K562 (cell line): ENCODE data around the gene SLC35F4. TPM values are rescaled to one million over a fixed set of nuclear protein-coding genes. Genes with fewer than 3 reads are reported as not detected.

ENCODE experiments used
- ATAC-seq: fragments of 200-7000 bp; cut with Tn5 transposase; 3 replicates; pipeline ENCODE4 v1.9.1; 2020; ENCODE audit warnings: moderate library complexity
- BruUV-seq: library from RNA; stranded (reverse); fragments of 400-500 nt; replicated peaks from 2 replicates; lab custom pipeline; 2021; lab: Mats Ljungman, UMichigan
- CTCF ChIA-PET: fragments of 300-600 bp; formaldehyde crosslinking; extraction: SDS; loops from one replicate; lab custom pipeline; 2021; ENCODE audit warnings: low intra/inter-chr PET ratio; lab: Yijun Ruan, JAX
- POLR2A ChIA-PET: fragments of 300-600, 350-650 bp; sonication (Branson Sonifier 250); formaldehyde crosslinking; extraction: SDS; loops from one replicate; lab custom pipeline; 2021; ENCODE audit warnings: antibody characterized with exemption, inconsistent platforms; lab: Yijun Ruan, JAX
- DNase-seq, 4 experiments: peaks; one replicate each; pipeline versions ENCODE4 v3.0.0 to v3.0.0-alpha.2; 2011 to 2018; ENCODE audit warnings: low spot score in 3 of 4, mixed read lengths in 3 of 4; ENCODE audit errors: extremely low read depth in 1 of 4
- FAIRE-seq: peaks from 2 replicates; lab custom pipeline; 2011; peaks lifted over from hg19 to GRCh38; lab: Jason Lieb, UNC
- H2AFZ ChIP-seq: 2 replicates; pipeline ENCODE4 v1.6.0; 2011; ENCODE audit warnings: low read depth, low read length, control low read depth, inconsistent platforms
- H3K27ac ChIP-seq: fragments of 200-600 bp; 3 replicates; pipeline ENCODE4 v1.8.0; 2011; ENCODE audit warnings: low read depth, mild to moderate bottlenecking, control low read depth, inconsistent platforms, low read length, moderate library complexity, mixed read lengths; ENCODE audit errors: extremely low read depth
- H3K27me3 ChIP-seq, 2 experiments: fragments of 300-600 bp in 1 of 2; 2 replicates in 1 of 2; 3 replicates in 1 of 2; pipeline versions ENCODE4 v1.6.0 to v1.8.0; 2011; ENCODE audit warnings: inconsistent platforms in 2 of 2, low read length in 2 of 2, mild to moderate bottlenecking in 1 of 2, mixed read lengths in 1 of 2, moderate library complexity in 1 of 2; ENCODE audit not compliant: control insufficient read depth in 2 of 2, insufficient read depth in 2 of 2
- H3K36me3 ChIP-seq: fragments of 300-600 bp; 3 replicates; pipeline ENCODE4 v1.8.0; 2011; ENCODE audit warnings: mild to moderate bottlenecking, low read length, inconsistent platforms; ENCODE audit not compliant: control insufficient read depth, insufficient read depth
- H3K4me1 ChIP-seq, 2 experiments: fragments of 200-600 bp in 1 of 2; replicated peaks in 1 of 2; 2 replicates in 1 of 2; 3 replicates in 1 of 2; pipeline versions ENCODE4 v1.5.1 to v1.8.0; 2011; ENCODE audit warnings: inconsistent platforms in 2 of 2, low read length in 2 of 2, mild to moderate bottlenecking in 1 of 2, mixed read lengths in 1 of 2, moderate library complexity in 1 of 2; ENCODE audit not compliant: control insufficient read depth in 2 of 2, insufficient read depth in 2 of 2
- H3K4me2 ChIP-seq: 2 replicates; pipeline ENCODE4 v1.6.1; 2011; ENCODE audit warnings: low read length, control low read depth, inconsistent platforms, mixed read lengths; ENCODE audit not compliant: insufficient read depth
- H3K4me3 ChIP-seq: fragments of 200-600 bp; sonication (generic), shearing (Covaris generic); 2 replicates; pipeline ENCODE4 v1.5.1; 2016; ENCODE audit warnings: control low read depth, inconsistent platforms
- H3K79me2 ChIP-seq: fragments of 200-600 bp; 3 replicates; pipeline ENCODE4 v1.8.0; 2011; ENCODE audit warnings: low read length, inconsistent platforms; ENCODE audit not compliant: control insufficient read depth, insufficient read depth
- H3K9ac ChIP-seq, 2 experiments: 2 replicates each; pipeline versions ENCODE4 v1.6.0 to v1.6.1; 2011; ENCODE audit warnings: low read depth in 2 of 2, low read length in 2 of 2, control low read depth in 1 of 2, inconsistent platforms in 1 of 2, mild to moderate bottlenecking in 1 of 2, mixed read lengths in 1 of 2; ENCODE audit not compliant: insufficient read depth in 1 of 2
- H3K9me1 ChIP-seq: one replicate; pipeline ENCODE4 v1.6.0; 2011; ENCODE audit warnings: inconsistent platforms, mild to moderate bottlenecking, low read length, moderate library complexity; ENCODE audit not compliant: control insufficient read depth, insufficient read depth
- H3K9me3 ChIP-seq: replicated peaks from 2 replicates; pipeline ENCODE4 v1.5.1; 2011; ENCODE audit warnings: low read depth, low read length, inconsistent platforms; ENCODE audit not compliant: control insufficient read depth, insufficient read depth
- H4K20me1 ChIP-seq: replicated peaks from 2 replicates; pipeline ENCODE4 v1.6.1; 2011; ENCODE audit warnings: low read length, inconsistent platforms, mixed read lengths; ENCODE audit not compliant: control insufficient read depth, insufficient read depth
- BACH1 ChIP-seq: fragments of 200-800 bp; sonication (Bioruptor generic); IDR thresholded peaks from 2 replicates; pipeline ENCODE4 v1.6.1; 2016; ENCODE audit warnings: missing genetic modification characterization, missing compliant biosample characterization
- CBX5 ChIP-seq: IDR thresholded peaks from 2 replicates; pipeline ENCODE4 v1.6.1; 2014; ENCODE audit warnings: low read depth, borderline replicate concordance
- CBX8 ChIP-seq: fragments of 200-600 bp; sonication (generic); IDR thresholded peaks from 2 replicates; pipeline ENCODE4 v1.6.1; 2012; ENCODE audit warnings: borderline replicate concordance, mixed run types, low read depth, mild to moderate bottlenecking, moderate library complexity, mixed read lengths, low read length, control low read depth, inconsistent platforms; ENCODE audit not compliant: poor library complexity, severe bottlenecking; ENCODE audit errors: extremely low read depth
- DMBX1 ChIP-seq: fragments of 250-450 bp; sonication (Bioruptor Pico); IDR thresholded peaks from 2 replicates; pipeline ENCODE4 v1.8.0; 2022; ENCODE audit warnings: inconsistent platforms, mild to moderate bottlenecking, moderate library complexity, borderline replicate concordance
- KAT2B ChIP-seq: IDR thresholded peaks from one replicate; pipeline ENCODE4 v1.6.1; 2012; ENCODE audit warnings: low read depth, mild to moderate bottlenecking, control low read depth, inconsistent platforms, low read length, moderate library complexity
- KDM1A ChIP-seq, 2 experiments: fragments of 450-650 bp; IDR thresholded peaks; 2 replicates each; pipeline ENCODE4 v1.6.1; 2016; ENCODE audit warnings: mild to moderate bottlenecking in 2 of 2
- NBN ChIP-seq: fragments of 450-650 bp; IDR thresholded peaks from 2 replicates; pipeline ENCODE4 v1.6.1; 2016; ENCODE audit warnings: low read depth, mild to moderate bottlenecking
- NCOA2 ChIP-seq, 2 experiments: fragments of 450-650 bp; IDR thresholded peaks; 2 replicates each; pipeline ENCODE4 v1.6.1; 2018; ENCODE audit warnings: mild to moderate bottlenecking in 2 of 2, moderate library complexity in 1 of 2; ENCODE audit not compliant: partially characterized antibody in 2 of 2
- RBBP5 ChIP-seq: fragments of 200-600 bp; sonication (generic); IDR thresholded peaks from 2 replicates; pipeline ENCODE4 v1.6.1; 2012; ENCODE audit warnings: borderline replicate concordance, mild to moderate bottlenecking, low read length, control low read depth, inconsistent platforms; ENCODE audit not compliant: insufficient read depth, poor library complexity, severe bottlenecking
- RNF2 ChIP-seq: sonication (generic); IDR thresholded peaks from 2 replicates; pipeline ENCODE4 v1.6.1; 2016
- SLC30A9 ChIP-seq: fragments of 250-450 bp; sonication (Bioruptor Pico); IDR thresholded peaks from 2 replicates; pipeline ENCODE4 v1.8.0; 2022; ENCODE audit warnings: mild to moderate bottlenecking, moderate library complexity
- ZBTB7A ChIP-seq: IDR thresholded peaks from 2 replicates; pipeline ENCODE4 v1.6.1; 2011; ENCODE audit warnings: low read depth, mild to moderate bottlenecking, low read length, moderate library complexity, borderline replicate concordance; ENCODE audit not compliant: control insufficient read depth
- ZFP30 ChIP-seq: fragments of 250-450 bp; sonication (Bioruptor Pico); IDR thresholded peaks from 2 replicates; pipeline ENCODE4 v1.8.0; 2022; ENCODE audit warnings: moderate library complexity, mild to moderate bottlenecking, inconsistent platforms, borderline replicate concordance
- WGBS: fragments of 100-300 bp; shearing (Covaris generic); methylation state at CpG from one replicate; pipeline ENCODE4 v1.1.6; 2016; ENCODE audit warnings: low coverage, mixed read lengths; ENCODE audit not compliant: insufficient coverage; ENCODE audit errors: missing lambda C conversion rate; 5-methylcytosine and 5-hydroxymethylcytosine counted together
- in situ Hi-C: fragments of 300-500 bp; cut with MboI; formaldehyde crosslinking; loops from 4 replicates; pipeline ENCODE4 v1.15.0; 2018; ENCODE audit warnings: inconsistent platforms, mixed read lengths
- intact Hi-C: fragments of 100-400 bp; cut with micrococcal nuclease; formaldehyde crosslinking; loops from 2 replicates; pipeline ENCODE4 v1.14.2; 2022
- polyA plus RNA-seq, 8 experiments: library from polyadenylated mRNA; depleted of rRNA in 4 of 8; stranded (reverse) in 5 of 8; unstranded in 3 of 8; fragments of >200 nt; fragmentation: Nextera tagmentation in 2 of 8; fragmentation: Illumina TruSeq in 1 of 8; extraction: Ambion mirVana in 2 of 8; extraction: Trizol in 1 of 8; gene quantifications; 2 replicates each; pipeline versions ENCODE4 v1.2.1 to v1.2.3, GENCODE V29; 2011 to 2014; ENCODE audit warnings: inconsistent platforms in 1 of 8, missing spikeins in 1 of 8
- total RNA-seq, 7 experiments: library from RNA; depleted of rRNA in 6 of 7; stranded (reverse); fragments of >200 nt in 6 of 7; fragmentation: Illumina TruSeq in 2 of 7; extraction: Trizol in 2 of 7; gene quantifications; 2 replicates each; pipeline versions ENCODE4 v1.2.1 to v1.2.3, GENCODE V29; 2011 to 2021; ENCODE audit warnings: low replicate concordance in 1 of 7
- TF ChIP-seq, protein P1 (sequence below), 2 experiments: fragments of 250-450 bp in 1 of 2; fragments of 450-650 bp in 1 of 2; sonication (Bioruptor Pico) in 1 of 2; IDR thresholded peaks; 2 replicates each; pipeline versions ENCODE4 v1.6.1 to v1.8.0; 2016 to 2021; ENCODE audit warnings: mild to moderate bottlenecking in 2 of 2, moderate library complexity in 2 of 2, missing compliant biosample characterization in 1 of 2, missing genetic modification characterization in 1 of 2
- TF ChIP-seq, protein P2 (sequence below): fragments of 200-800 bp; sonication (Bioruptor generic); IDR thresholded peaks from 2 replicates; pipeline ENCODE4 v1.6.1; 2017; ENCODE audit warnings: missing genetic modification characterization, missing compliant biosample characterization

The SLC35F4 gene
- total and polyA plus RNA-seq, 9 of the 15 experiments (the other 6 are each of a cell fraction or from before 2014, with no cell fraction given), result 0.01 TPM; not detected in 8

DNA sequence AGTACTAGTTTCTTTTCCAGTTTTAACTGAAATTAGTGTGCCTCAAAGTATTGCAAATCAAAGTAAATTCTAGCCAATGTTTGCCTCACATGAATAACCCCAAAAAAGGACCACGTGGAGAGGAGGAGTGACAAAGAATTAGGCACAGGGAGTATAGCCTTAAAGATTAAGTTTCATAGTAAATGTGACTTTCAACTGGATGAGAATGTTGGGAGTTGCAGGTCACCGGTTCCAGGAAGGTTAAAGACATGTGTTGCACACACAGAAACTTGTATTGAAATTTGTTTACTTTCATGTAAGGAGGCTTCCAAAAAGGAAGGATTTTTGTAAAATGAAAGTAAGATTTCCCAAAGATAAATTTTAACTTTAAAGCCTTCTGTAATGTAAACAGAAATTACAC lies 283.1 kb downstream of the SLC35F4 start:
- ChIA-PET CTCF (no interaction called here), POLR2A (no interaction called here)
- H3K4me3 ChIP-seq, result no peak overlapping the region
- FAIRE-seq, result no peak
- no peak for DNase-seq
- WGBS, result 0% methylated on average over 2 of the region's 2 CpGs
- H3K9ac ChIP-seq, result no peak overlapping the region
- ATAC-seq, result no peak
- no peaks in the 10 kb centered on the region for H3K79me2 ChIP-seq
- H3K9me1 ChIP-seq, result no peaks in the 10 kb centered on the region
- no peak overlapping the region for H3K4me2 ChIP-seq
- TF ChIP-seq, protein P1, sequence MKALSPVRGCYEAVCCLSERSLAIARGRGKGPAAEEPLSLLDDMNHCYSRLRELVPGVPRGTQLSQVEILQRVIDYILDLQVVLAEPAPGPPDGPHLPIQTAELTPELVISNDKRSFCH (CRISPR knock-in tag; IDR thresholded peaks at IDR 0.05), result no peak
- TF ChIP-seq, protein P1 (tag; IDR thresholded peaks at IDR 0.05), result no peak
- TF ChIP-seq RBBP5, result no peak
- no peak for TF ChIP-seq BACH1 (tag)
- no peaks in the 10 kb centered on the region for H3K4me1 ChIP-seq
- H4K20me1 ChIP-seq, result no peaks in the 10 kb centered on the region
- H3K27ac ChIP-seq, result no peak overlapping the region
- H3K27me3 ChIP-seq, result no peaks in the 10 kb centered on the region
- no peak overlapping the region for H2AFZ ChIP-seq
- H3K9me3 ChIP-seq, result no peaks in the 10 kb centered on the region
- in situ Hi-C loops (no loop called here), intact Hi-C loops (no loop called here)
- no TSS peak for BruUV-seq
- H3K36me3 ChIP-seq, result no peaks in the 10 kb centered on the region

- H3K27ac ChIP-seq, result no peak overlapping the region
- no peak for TF ChIP-seq CBX8
- TF ChIP-seq NBN, result no peak
- TF ChIP-seq ZFP30 (CRISPR knock-in tag), result no peak
- no peak for TF ChIP-seq KAT2B
- TF ChIP-seq, protein P2, sequence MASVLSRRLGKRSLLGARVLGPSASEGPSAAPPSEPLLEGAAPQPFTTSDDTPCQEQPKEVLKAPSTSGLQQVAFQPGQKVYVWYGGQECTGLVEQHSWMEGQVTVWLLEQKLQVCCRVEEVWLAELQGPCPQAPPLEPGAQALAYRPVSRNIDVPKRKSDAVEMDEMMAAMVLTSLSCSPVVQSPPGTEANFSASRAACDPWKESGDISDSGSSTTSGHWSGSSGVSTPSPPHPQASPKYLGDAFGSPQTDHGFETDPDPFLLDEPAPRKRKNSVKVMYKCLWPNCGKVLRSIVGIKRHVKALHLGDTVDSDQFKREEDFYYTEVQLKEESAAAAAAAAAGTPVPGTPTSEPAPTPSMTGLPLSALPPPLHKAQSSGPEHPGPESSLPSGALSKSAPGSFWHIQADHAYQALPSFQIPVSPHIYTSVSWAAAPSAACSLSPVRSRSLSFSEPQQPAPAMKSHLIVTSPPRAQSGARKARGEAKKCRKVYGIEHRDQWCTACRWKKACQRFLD, result no peak
- no peak for TF ChIP-seq KDM1A (IDR thresholded peaks at IDR 0.05)
- TF ChIP-seq DMBX1 (CRISPR knock-in tag), result no peak
- TF ChIP-seq CBX5, result no peak
- no peak for TF ChIP-seq NCOA2 (IDR thresholded peaks at IDR 0.05; ENCODE audit: partially characterized antibody in 2 of 2)
- no peak for TF ChIP-seq SLC30A9 (CRISPR knock-in tag)
- no peak for TF ChIP-seq RNF2
- no peak for TF ChIP-seq ZBTB7A
- FAIRE-seq (no peak), DNase-seq (no peak), ATAC-seq (no peak)
- no peaks in the 10 kb centered on the region for H3K9me1 ChIP-seq
- no peaks in the 10 kb centered on the region for H3K27me3 ChIP-seq
- POLR2A ChIA-PET, result no interaction called here
- H4K20me1 ChIP-seq, result no peaks in the 10 kb centered on the region
- intact Hi-C loops, result no loop called here
- H3K4me2 ChIP-seq, result no peak overlapping the region
- no peaks in the 10 kb centered on the region for H3K9me3 ChIP-seq
- CTCF ChIA-PET, result no interaction called here
- no peak overlapping the region for H2AFZ ChIP-seq
- no TSS peak for BruUV-seq
- WGBS, result 4% methylated on average over 3 of the region's 4 CpGs
- no peaks in the 10 kb centered on the region for H3K79me2 ChIP-seq
- H3K4me1 ChIP-seq, result no peaks in the 10 kb centered on the region
- H3K4me3 ChIP-seq, result no peak overlapping the region
- in situ Hi-C loops, result no loop called here
- no peaks in the 10 kb centered on the region for H3K36me3 ChIP-seq
- no peak overlapping the region for H3K9ac ChIP-seq
Measured at GRCh38 chr14:57578801-57579200, 287.1 kb downstream of the SLC35F4 start.
